Measurements from ENCODE around the gene WHRN. TPM values are rescaled to one million over a fixed set of nuclear protein-coding genes. Genes with fewer than 3 reads are reported as not detected.

WHRN gene
- total RNA-seq, 1 donor from 2014 or later, result 12.2 TPM

GRCh38 chr9:114371343-114371944 lies 133.8 kb downstream of the WHRN start:
- TF ChIP-seq CTCF (conservative IDR thresholded peaks at IDR 0.05), result no peak
- H3K9me3 Mint-ChIP-seq, result no peaks in the 10 kb centered on the region
- DNase-seq (ENCODE audit: extremely low spot score, unreplicated experiment), result no peak
- H3K27ac Mint-ChIP-seq, result no peak overlapping the region
- H3K36me3 Mint-ChIP-seq, result peaks cover 5% of the 10 kb centered on the region
- H3K4me1 Mint-ChIP-seq (ENCODE audit: unreplicated experiment), result no peaks in the 10 kb centered on the region
- no peak overlapping the region for H3K4me3 Mint-ChIP-seq
- no peaks in the 10 kb centered on the region for H3K27me3 Mint-ChIP-seq

- DNase-seq (ENCODE audit: extremely low spot score, unreplicated experiment), result no peak
- Mint-ChIP-seq H3K4me3 (no peak overlapping the region), H3K27ac (no peak overlapping the region), H3K9me3 (no peaks in the 10 kb centered on the region), H3K36me3 (peaks cover 5% of the 10 kb centered on the region), H3K27me3 (no peaks in the 10 kb centered on the region), H3K4me1 (ENCODE audit: unreplicated experiment) (no peaks in the 10 kb centered on the region)
- no peak for TF ChIP-seq CTCF (conservative IDR thresholded peaks at IDR 0.05)
Observed at GRCh38 chr9:114370968-114371320, 134.3 kb downstream of the WHRN start.

- H3K9me3 Mint-ChIP-seq, result no peaks in the 10 kb centered on the region
- no peaks in the 10 kb centered on the region for H3K4me1 Mint-ChIP-seq (ENCODE audit: unreplicated experiment)
- H3K27ac Mint-ChIP-seq, result no peak overlapping the region
- TF ChIP-seq CTCF (conservative IDR thresholded peaks at IDR 0.05), result no peak
- no peak for DNase-seq (ENCODE audit: extremely low spot score, unreplicated experiment)
- H3K36me3 Mint-ChIP-seq, result peaks cover 5% of the 10 kb centered on the region
- no peaks in the 10 kb centered on the region for H3K27me3 Mint-ChIP-seq
- no peak overlapping the region for H3K4me3 Mint-ChIP-seq
Observed at GRCh38 chr9:114370251-114370967, 134.9 kb downstream of the WHRN start.

- peaks cover 8% of the 10 kb centered on the region for H3K36me3 Mint-ChIP-seq
- no peak overlapping the region for H3K4me3 Mint-ChIP-seq
- DNase-seq (ENCODE audit: extremely low spot score, unreplicated experiment), result no peak
- no peaks in the 10 kb centered on the region for H3K27me3 Mint-ChIP-seq
- no peaks in the 10 kb centered on the region for H3K4me1 Mint-ChIP-seq (ENCODE audit: unreplicated experiment)
- no peak for TF ChIP-seq CTCF (conservative IDR thresholded peaks at IDR 0.05)
- no peak overlapping the region for H3K27ac Mint-ChIP-seq
- H3K9me3 Mint-ChIP-seq, result no peaks in the 10 kb centered on the region
Observed at GRCh38 chr9:114369216-114370130, 135.8 kb downstream of the WHRN start.

- Mint-ChIP-seq H3K27ac (no peak overlapping the region), H3K4me1 (ENCODE audit: unreplicated experiment) (no peaks in the 10 kb centered on the region), H3K36me3 (peaks cover 8% of the 10 kb centered on the region), H3K4me3 (no peak overlapping the region), H3K9me3 (no peaks in the 10 kb centered on the region), H3K27me3 (no peaks in the 10 kb centered on the region)
- TF ChIP-seq CTCF (conservative IDR thresholded peaks at IDR 0.05), result no peak
- DNase-seq (ENCODE audit: extremely low spot score, unreplicated experiment), result no peak
Observed at GRCh38 chr9:114367772-114368569, 137.3 kb downstream of the WHRN start.
